Colonic mucosa (tissue), 4 donors: ENCODE results near the gene ITFG1. TPM values are rescaled to one million over a fixed set of nuclear protein-coding genes. Genes with fewer than 3 reads are reported as not detected.
"Not testable (repeated sequence)": the region's sequence is repeated elsewhere in the genome, so short reads cannot be mapped to it uniquely, and the experiment has no call there.

Experiments
- DNase-seq: peaks from one replicate; pipeline ENCODE4 v3.0.0-alpha.2; 2020
- H3K27ac ChIP-seq: fragments of 200-600 bp; one replicate; pipeline ENCODE4 v1.8.0; 2021
- H3K27me3 ChIP-seq: fragments of 200-600 bp; one replicate; pipeline ENCODE4 v1.8.0; 2021
- H3K36me3 ChIP-seq: fragments of 200-600 bp; one replicate; pipeline ENCODE4 v1.8.0; 2021
- H3K4me1 ChIP-seq: fragments of 200-600 bp; one replicate; pipeline ENCODE4 v1.8.0; 2021; ENCODE audit warnings: mild to moderate bottlenecking
- H3K4me3 ChIP-seq: fragments of 200-600 bp; one replicate; pipeline ENCODE4 v1.8.0; 2021
- H3K9ac ChIP-seq, 2 donors: one replicate each; pipeline ENCODE4 v1.7.0; 2013; ENCODE audit warnings: control low read depth in 2 of 2, low read depth in 2 of 2, low read length in 2 of 2
- H3K9me3 ChIP-seq: fragments of 200-600 bp; one replicate; pipeline ENCODE4 v1.8.0; 2021
- CTCF ChIP-seq: fragments of 200-600 bp; IDR thresholded peaks from one replicate; pipeline ENCODE4 v1.8.0; 2022; ENCODE audit warnings: antibody characterized with exemption, mild to moderate bottlenecking
- intact Hi-C: fragments of 100-400 bp; cut with DNase I; formaldehyde crosslinking; loops from one replicate; pipeline ENCODE4 v1.14.1; 2022
- total RNA-seq, 2 donors: library from RNA; stranded (reverse); fragmentation: NEBNext Ultra II Directional in 1 of 2; extraction: Animal tissue kit (Norgen Biotek cat#: 25700) in 1 of 2; gene quantifications; one replicate each; pipeline ENCODE4 v1.2.1, GENCODE V29; 2021
- donor health status: healthy.
- donor health status: DM: no; HTN: no; CAD: no.
- donor health status: DM: no; HTN: no; CAD: no.

Gene ITFG1
- total RNA-seq, 2 donors from 2014 or later, result 45.9 to 92.0 TPM

- no peak for DNase-seq
- Histone ChIP-seq H3K36me3 (no peaks in the 10 kb centered on the region), H3K4me3 (no peak overlapping the region), H3K9ac (no peak overlapping the region), H3K27ac (no peak overlapping the region), H3K27me3 (no peaks in the 10 kb centered on the region), H3K4me1 (no peaks in the 10 kb centered on the region), H3K9me3 (no peaks in the 10 kb centered on the region)
- TF ChIP-seq CTCF, result no peak
- intact Hi-C loops, result no loop called here
Observed at GRCh38 chr16:47156680-47157215, 304.1 kb downstream of the ITFG1 start.

GRCh38 chr16:47152501-47152900 lies 308.4 kb downstream of the ITFG1 start:
- intact Hi-C loops, result not testable (repeated sequence)

GRCh38 chr16:47150067-47150466 lies 310.8 kb downstream of the ITFG1 start:
- DNase-seq, result no peak
- Histone ChIP-seq H3K9me3 (no peaks in the 10 kb centered on the region), H3K4me3 (no peak overlapping the region), H3K9ac (no peak overlapping the region), H3K27me3 (no peaks in the 10 kb centered on the region), H3K4me1 (no peaks in the 10 kb centered on the region), H3K27ac (no peak overlapping the region), H3K36me3 (no peaks in the 10 kb centered on the region)
- intact Hi-C loops, result no loop called here
- TF ChIP-seq CTCF, result no peak

More at GRCh38 chr16:47152501-47152900, 308.4 kb downstream of the ITFG1 start:
- DNase-seq, H3K4me3 ChIP-seq, H3K27ac ChIP-seq, H3K36me3 ChIP-seq, H3K4me1 ChIP-seq, H3K9ac ChIP-seq, H3K9me3 ChIP-seq, H3K27me3 ChIP-seq: not testable (repeated sequence)

- no peaks in the 10 kb centered on the region for H3K36me3 ChIP-seq
- no peak for TF ChIP-seq CTCF
- intact Hi-C loops, result loop anchor here (5.0 to 10.0 kb wide), 3 partner anchors 110 to 1013 kb away; partner anchors contain the start of gene ABCC12
- no peaks in the 10 kb centered on the region for H3K4me1 ChIP-seq
- H3K9me3 ChIP-seq, result no peaks in the 10 kb centered on the region
- H3K4me3 ChIP-seq, result peak overlapping the region; percentile 45
- H3K27ac ChIP-seq, result no peak overlapping the region
- no peak for DNase-seq
- H3K9ac ChIP-seq, result peak overlapping the region in 1 of 2 donors; percentile 26
- no peaks in the 10 kb centered on the region for H3K27me3 ChIP-seq
Observed at GRCh38 chr16:47144559-47144877, 316.3 kb downstream of the ITFG1 start.

GRCh38 chr16:47143677-47144558 lies 316.9 kb downstream of the ITFG1 start, which contains the start of gene NETO2:
TSS of gene NETO2 (minus strand) at chr16:47143945. CDS start at chr16:47143612, 333 bp downstream.
- H3K36me3 ChIP-seq, result no peaks in the 10 kb centered on the region
- H3K9me3 ChIP-seq, result no peaks in the 10 kb centered on the region
- H3K9ac ChIP-seq, result peak within 1 kb of the TSS; percentile 26 to 66
- intact Hi-C loops, result loop anchor here (5.0 to 10.0 kb wide), 3 partner anchors 109 to 1013 kb away; partner anchors contain the start of gene ABCC12
- no peak within 1 kb of the TSS for H3K27ac ChIP-seq
- H3K4me3 ChIP-seq, result peak within 1 kb of the TSS; percentile 51
- H3K4me1 ChIP-seq, result no peaks in the 10 kb centered on the region
- DNase-seq, result peak; percentile 59
- no peaks in the 10 kb centered on the region for H3K27me3 ChIP-seq
- TF ChIP-seq CTCF, result peak; percentile 31
